ENCODE data around the gene WHAMM.

The WHAMM gene

GRCh38 chr15:82781349-82781748 lies 28.1 kb upstream of the WHAMM start:
- H3K27ac Mint-ChIP-seq: no peak overlapping the region
- no peaks in the 10 kb centered on the region for H3K4me1 Mint-ChIP-seq
- TF ChIP-seq CTCF (IDR thresholded peaks at IDR 0.05): no peak
- H3K27me3 Mint-ChIP-seq (ENCODE audit: low read depth, poor library complexity): peaks cover 34% of the 10 kb centered on the region
- H3K9me3 Mint-ChIP-seq: peaks cover 12% of the 10 kb centered on the region
- peaks cover 4% of the 10 kb centered on the region for H3K36me3 Mint-ChIP-seq (ENCODE audit: low read depth)
- H3K4me3 Mint-ChIP-seq: no peak overlapping the region
- no peak for DNase-seq

GRCh38 chr15:82788496-82788895 lies 20.9 kb upstream of the WHAMM start:
- H3K4me1 Mint-ChIP-seq: no peaks in the 10 kb centered on the region
- H3K27me3 Mint-ChIP-seq (ENCODE audit: low read depth, poor library complexity): peaks cover 58% of the 10 kb centered on the region
- no peak overlapping the region for H3K27ac Mint-ChIP-seq
- TF ChIP-seq CTCF (IDR thresholded peaks at IDR 0.05): no peak
- no peak for DNase-seq
- peaks cover 10% of the 10 kb centered on the region for H3K9me3 Mint-ChIP-seq
- H3K4me3 Mint-ChIP-seq: no peak overlapping the region
- H3K36me3 Mint-ChIP-seq (ENCODE audit: low read depth): no peaks in the 10 kb centered on the region

- no peak for DNase-seq
- no peak overlapping the region for H3K27ac Mint-ChIP-seq
- H3K9me3 Mint-ChIP-seq: peaks cover 20% of the 10 kb centered on the region
- peaks cover 49% of the 10 kb centered on the region for H3K27me3 Mint-ChIP-seq (ENCODE audit: low read depth, poor library complexity)
- H3K4me3 Mint-ChIP-seq: no peak overlapping the region
- H3K4me1 Mint-ChIP-seq: no peaks in the 10 kb centered on the region
- H3K36me3 Mint-ChIP-seq (ENCODE audit: low read depth): no peaks in the 10 kb centered on the region
- TF ChIP-seq CTCF (IDR thresholded peaks at IDR 0.05): no peak
These were observed 19.9 kb upstream of the WHAMM start for GRCh38 chr15:82789491-82789890.

GRCh38 chr15:82790321-82790720 lies 19.1 kb upstream of the WHAMM start:
- H3K4me3 Mint-ChIP-seq: no peak overlapping the region
- H3K36me3 Mint-ChIP-seq (ENCODE audit: low read depth): no peaks in the 10 kb centered on the region
- DNase-seq: no peak
- no peak overlapping the region for H3K27ac Mint-ChIP-seq
- no peak for TF ChIP-seq CTCF (IDR thresholded peaks at IDR 0.05)
- H3K4me1 Mint-ChIP-seq: no peaks in the 10 kb centered on the region
- H3K9me3 Mint-ChIP-seq: peaks cover 28% of the 10 kb centered on the region
- H3K27me3 Mint-ChIP-seq (ENCODE audit: low read depth, poor library complexity): peaks cover 49% of the 10 kb centered on the region

- H3K4me1 Mint-ChIP-seq: no peaks in the 10 kb centered on the region
- no peak for DNase-seq
- H3K27me3 Mint-ChIP-seq (ENCODE audit: low read depth, poor library complexity): peaks cover 45% of the 10 kb centered on the region
- peaks cover 24% of the 10 kb centered on the region for H3K9me3 Mint-ChIP-seq
- H3K36me3 Mint-ChIP-seq (ENCODE audit: low read depth): no peaks in the 10 kb centered on the region
- no peak overlapping the region for H3K27ac Mint-ChIP-seq
- H3K4me3 Mint-ChIP-seq: no peak overlapping the region
- TF ChIP-seq CTCF (IDR thresholded peaks at IDR 0.05): no peak
These were observed 17.4 kb upstream of the WHAMM start for GRCh38 chr15:82792068-82792467.

GRCh38 chr15:82793737-82794136 lies 15.7 kb upstream of the WHAMM start:
- DNase-seq: no peak
- Mint-ChIP-seq H3K36me3 (ENCODE audit: low read depth) (no peaks in the 10 kb centered on the region), H3K4me3 (no peak overlapping the region), H3K27ac (no peak overlapping the region), H3K4me1 (no peaks in the 10 kb centered on the region), H3K27me3 (ENCODE audit: low read depth, poor library complexity) (peaks cover 46% of the 10 kb centered on the region), H3K9me3 (peaks cover 24% of the 10 kb centered on the region)
- no peak for TF ChIP-seq CTCF (IDR thresholded peaks at IDR 0.05)

Data from nephron progenitor cell (in vitro differentiated cells).